ENCODE measurements around the gene AMER3.

DNA sequence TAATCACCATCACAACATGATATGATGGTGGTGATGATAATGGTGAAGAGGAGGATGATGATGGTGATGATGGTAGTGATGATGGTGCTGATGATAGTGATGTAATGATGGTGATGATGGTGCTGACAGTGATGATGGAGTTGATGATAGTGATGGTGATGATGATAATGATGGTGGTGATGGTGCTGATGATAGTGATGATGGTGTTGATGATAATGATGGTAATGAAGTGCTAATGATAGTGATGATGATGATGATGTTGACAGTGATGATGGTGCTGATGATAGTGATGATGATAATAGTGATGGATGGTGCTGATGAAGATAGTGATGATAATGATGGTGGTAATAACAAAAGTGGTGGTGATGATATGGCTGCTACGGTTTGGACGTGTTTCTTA, 30.9 kb upstream of the AMER3 start:
- TF ChIP-seq EZH2phosphoT487 (IDR thresholded peaks at IDR 0.05; ENCODE audit: insufficient read depth, low read depth) = no peak
- no peak for TF ChIP-seq EZH2 (IDR thresholded peaks at IDR 0.05; ENCODE audit: insufficient read depth, poor library complexity, severe bottlenecking)
